ENCODE data around the gene CLEC7A. TPM values are rescaled to one million over a fixed set of nuclear protein-coding genes. Genes with fewer than 3 reads are reported as not detected.

The CLEC7A gene
- total RNA-seq, 1 experiment from 2014 or later: 0.40 TPM

GRCh38 chr12:10132850-10133370, 2.9 kb upstream of the CLEC7A start:
- CTCF ChIA-PET: no interaction called here
- no TSS peak for BruUV-seq (replicated peaks)

GRCh38 chr12:10131111-10131690, 1.2 kb upstream of the CLEC7A start:
- Histone ChIP-seq H4K20me1 (ENCODE audit: low read length) (no peaks in the 10 kb centered on the region), H3F3A (ENCODE audit: low read length, unreplicated experiment) (no peaks in the 10 kb centered on the region), H3K9ac (ENCODE audit: low read length) (no peak overlapping the region), H3K79me2 (ENCODE audit: low read length) (no peaks in the 10 kb centered on the region), H3K9me3 (ENCODE audit: low read length) (no peaks in the 10 kb centered on the region), H3K4me2 (ENCODE audit: low read length) (no peak overlapping the region), H3K4me1 (ENCODE audit: insufficient read depth, low read length) (peaks cover 14% of the 10 kb centered on the region; the same call in 1 of the 2 replicates), H3K4me3 (ENCODE audit: low read length) (no peak overlapping the region), H3K27me3 (ENCODE audit: low read length) (no peaks in the 10 kb centered on the region), H2AFZ (ENCODE audit: low read length) (no peak overlapping the region), H3K27ac (ENCODE audit: low read length) (no peak overlapping the region), H3K36me3 (ENCODE audit: low read depth, low read length) (no peaks in the 10 kb centered on the region), H3K9me2 (replicated peaks; ENCODE audit: low read length) (no peaks in the 10 kb centered on the region)
- no TSS peak for BruUV-seq (replicated peaks)
- CTCF ChIA-PET: no interaction called here
- intact Hi-C loops (cut with micrococcal nuclease): no loop called here
- DNase-seq (no peak), ATAC-seq (no peak)
- POLR2A ChIA-PET (ENCODE audit: unreplicated experiment): no interaction called here
- TF ChIP-seq CTCF (conservative IDR thresholded peaks at IDR 0.05; ENCODE audit: low read depth, low read length) (no peak), EZH2 (IDR thresholded peaks at IDR 0.05; ENCODE audit: low read length, unreplicated experiment) (no peak), EZH2phosphoT487 (IDR thresholded peaks at IDR 0.05; ENCODE audit: borderline replicate concordance, low read length) (no peak)

More at GRCh38 chr12:10132850-10133370, 2.9 kb upstream of the CLEC7A start:
- intact Hi-C loops (cut with micrococcal nuclease): no loop called here
- H3K4me2 ChIP-seq (ENCODE audit: low read length): no peak overlapping the region
- no peak overlapping the region for H3K9ac ChIP-seq (ENCODE audit: low read length)
- ATAC-seq: no peak
- no peak overlapping the region for H2AFZ ChIP-seq (ENCODE audit: low read length)
- H3K27me3 ChIP-seq (ENCODE audit: low read length): no peaks in the 10 kb centered on the region
- no peak overlapping the region for H3K4me3 ChIP-seq (ENCODE audit: low read length)
- H3K4me1 ChIP-seq (ENCODE audit: insufficient read depth, low read length): peaks cover 14% of the 10 kb centered on the region; the same call in 1 of the 2 replicates
- H4K20me1 ChIP-seq (ENCODE audit: low read length): no peaks in the 10 kb centered on the region
- no peaks in the 10 kb centered on the region for H3F3A ChIP-seq (ENCODE audit: low read length, unreplicated experiment)
- POLR2A ChIA-PET (ENCODE audit: unreplicated experiment): no interaction called here
- no peaks in the 10 kb centered on the region for H3K36me3 ChIP-seq (ENCODE audit: low read depth, low read length)
- no peaks in the 10 kb centered on the region for H3K79me2 ChIP-seq (ENCODE audit: low read length)
- H3K9me3 ChIP-seq (ENCODE audit: low read length): no peaks in the 10 kb centered on the region
- no peak for DNase-seq
- TF ChIP-seq CTCF (conservative IDR thresholded peaks at IDR 0.05; ENCODE audit: low read depth, low read length) (no peak), EZH2 (IDR thresholded peaks at IDR 0.05; ENCODE audit: low read length, unreplicated experiment) (no peak), EZH2phosphoT487 (IDR thresholded peaks at IDR 0.05; ENCODE audit: borderline replicate concordance, low read length) (no peak)
- H3K27ac ChIP-seq (ENCODE audit: low read length): no peak overlapping the region
- no peaks in the 10 kb centered on the region for H3K9me2 ChIP-seq (replicated peaks; ENCODE audit: low read length)

GRCh38 chr12:10128687-10129086, 1.3 kb downstream of the CLEC7A start:
- H3K27me3 ChIP-seq (ENCODE audit: low read length): no peaks in the 10 kb centered on the region
- DNase-seq (no peak), ATAC-seq (no peak)
- H3K4me2 ChIP-seq (ENCODE audit: low read length): no peak overlapping the region
- no peak for TF ChIP-seq CTCF (conservative IDR thresholded peaks at IDR 0.05; ENCODE audit: low read depth, low read length)
- no peak for TF ChIP-seq EZH2 (IDR thresholded peaks at IDR 0.05; ENCODE audit: low read length, unreplicated experiment)
- TF ChIP-seq EZH2phosphoT487 (IDR thresholded peaks at IDR 0.05; ENCODE audit: borderline replicate concordance, low read length): no peak
- H2AFZ ChIP-seq (ENCODE audit: low read length): no peak overlapping the region
- no peaks in the 10 kb centered on the region for H3K9me2 ChIP-seq (replicated peaks; ENCODE audit: low read length)
- H3K4me3 ChIP-seq (ENCODE audit: low read length): no peak overlapping the region
- no peaks in the 10 kb centered on the region for H4K20me1 ChIP-seq (ENCODE audit: low read length)
- no peaks in the 10 kb centered on the region for H3K79me2 ChIP-seq (ENCODE audit: low read length)
- ChIA-PET POLR2A (ENCODE audit: unreplicated experiment) (no interaction called here), CTCF (interaction anchor here (0.6 kb wide), 1 partner anchor 329 kb away, joined by 3 read pairs; no protein-coding TSS in a partner anchor)
- no peak overlapping the region for H3K27ac ChIP-seq (ENCODE audit: low read length)
- H3K4me1 ChIP-seq (ENCODE audit: insufficient read depth, low read length): peaks cover 14% of the 10 kb centered on the region; the same call in 1 of the 2 replicates
- intact Hi-C loops (cut with micrococcal nuclease): no loop called here
- no peaks in the 10 kb centered on the region for H3F3A ChIP-seq (ENCODE audit: low read length, unreplicated experiment)
- H3K36me3 ChIP-seq (ENCODE audit: low read depth, low read length): no peaks in the 10 kb centered on the region
- no TSS peak for BruUV-seq (replicated peaks)
- no peak overlapping the region for H3K9ac ChIP-seq (ENCODE audit: low read length)
- H3K9me3 ChIP-seq (ENCODE audit: low read length): no peaks in the 10 kb centered on the region

Data from PC-3 (cell line).